Stimulated activated CD4-positive, alpha-beta T cell treated with anti-CD3 and anti-CD28 coated beads, Interleukin-4, amount 100 ng/mL, for 24 hours (primary cell): ENCODE data around the gene PLEKHG4B.
A peak's percentile ranks its signal among the peaks of the same experiment; 100 is the strongest.

Experiments
- DNase-seq: peaks from one replicate; pipeline ENCODE4 v3.0.0-alpha.2; 2020

Gene PLEKHG4B

GRCh38 chr5:139579-140442 is 47.8 kb downstream of the PLEKHG4B start:
- DNase-seq = no peak

- no peak for DNase-seq
Measured at GRCh38 chr5:140443-140829, 48.5 kb downstream of the PLEKHG4B start.

DNA sequence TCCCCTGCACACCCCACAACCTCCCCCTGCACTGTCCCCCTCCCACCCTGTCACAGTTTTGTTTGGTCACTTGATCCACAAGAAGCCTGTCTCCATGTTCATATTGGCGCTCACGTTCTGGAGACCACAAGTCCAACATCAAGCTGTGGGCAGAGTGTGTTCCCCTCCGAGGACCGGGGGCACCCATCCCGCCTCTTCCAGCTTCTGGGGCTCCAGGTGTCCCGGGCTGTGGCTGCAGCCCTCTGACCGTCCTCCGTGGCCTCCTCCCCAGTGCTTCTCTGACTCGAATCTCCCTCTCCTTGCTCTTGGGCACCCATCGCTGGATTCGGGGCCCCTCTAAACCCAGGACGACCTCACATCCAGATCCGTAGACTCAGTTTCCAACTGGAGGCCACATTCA is 49.2 kb downstream of the PLEKHG4B start:
- DNase-seq = no peak

DNA sequence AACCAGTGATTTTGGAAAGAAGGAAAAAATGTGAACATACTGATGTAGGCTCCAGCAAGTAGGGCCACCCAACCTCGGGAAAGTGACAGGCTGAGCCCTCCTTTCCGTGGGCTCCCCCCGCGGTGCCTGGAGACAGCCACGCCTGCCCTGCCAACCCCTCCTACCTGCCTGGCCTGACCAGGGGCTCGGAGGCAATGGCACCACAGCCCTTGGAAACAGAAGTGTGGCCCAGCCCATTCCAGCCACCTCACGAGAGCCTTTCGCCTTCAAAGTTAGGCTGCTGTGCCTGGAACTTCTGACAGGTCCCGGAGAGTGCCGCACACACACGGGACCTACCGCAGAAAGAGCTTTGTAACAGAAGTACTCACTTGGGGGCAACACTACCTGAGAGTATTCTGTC is 49.8 kb downstream of the PLEKHG4B start:
- no peak for DNase-seq

GRCh38 chr5:142246-142810 is 50.4 kb downstream of the PLEKHG4B start:
- no peak for DNase-seq

DNA sequence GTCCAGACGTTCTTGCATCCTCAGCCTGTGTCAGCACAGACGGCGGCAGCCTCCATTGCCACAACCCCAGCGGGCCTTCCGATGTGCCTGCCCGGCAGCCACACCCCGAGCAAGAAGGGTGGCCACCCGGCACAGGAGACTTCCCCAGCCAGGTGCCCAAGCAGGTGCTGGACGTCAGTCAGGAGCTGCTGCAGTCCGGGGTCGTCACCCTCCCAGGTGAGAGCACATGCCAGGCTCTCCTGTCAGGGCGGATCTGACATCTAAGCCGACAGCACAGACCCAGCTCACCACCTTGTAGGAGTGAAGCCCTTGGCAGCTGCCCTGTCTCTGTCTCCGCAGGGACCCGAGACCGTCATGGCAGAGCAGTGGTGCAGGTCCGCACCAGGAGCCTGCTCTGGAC is 51.1 kb downstream of the PLEKHG4B start:
- DNase-seq = no peak

DNA sequence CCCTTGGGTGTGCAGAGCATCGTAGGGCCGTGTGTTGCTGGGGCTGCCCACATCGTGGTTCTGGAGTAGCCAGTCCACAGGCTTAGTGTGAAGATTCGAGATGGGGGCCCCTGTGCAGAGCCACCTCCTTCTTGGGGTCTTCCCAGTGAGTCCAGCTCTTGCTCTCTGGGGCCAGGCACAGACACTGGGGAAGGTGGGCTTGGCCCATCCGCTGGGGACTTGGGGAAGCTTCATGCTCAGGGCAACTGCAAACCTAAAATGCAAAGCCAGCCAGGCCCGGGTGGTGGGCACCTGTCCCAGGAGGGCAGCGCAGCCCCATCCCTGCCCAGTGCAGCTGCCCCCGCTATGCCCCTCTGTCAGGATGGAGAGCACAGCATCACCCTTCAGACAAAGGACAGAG is 53.0 kb downstream of the PLEKHG4B start:
- no peak for DNase-seq

GRCh38 chr5:145585-146323 is 53.8 kb downstream of the PLEKHG4B start:
- no peak for DNase-seq

GRCh38 chr5:147751-148150 is 55.8 kb downstream of the PLEKHG4B start:
- DNase-seq = no peak

GRCh38 chr5:149745-150485 is 57.9 kb downstream of the PLEKHG4B start:
- no peak for DNase-seq

GRCh38 chr5:150746-151145 is 58.8 kb downstream of the PLEKHG4B start:
- DNase-seq = no peak

DNA sequence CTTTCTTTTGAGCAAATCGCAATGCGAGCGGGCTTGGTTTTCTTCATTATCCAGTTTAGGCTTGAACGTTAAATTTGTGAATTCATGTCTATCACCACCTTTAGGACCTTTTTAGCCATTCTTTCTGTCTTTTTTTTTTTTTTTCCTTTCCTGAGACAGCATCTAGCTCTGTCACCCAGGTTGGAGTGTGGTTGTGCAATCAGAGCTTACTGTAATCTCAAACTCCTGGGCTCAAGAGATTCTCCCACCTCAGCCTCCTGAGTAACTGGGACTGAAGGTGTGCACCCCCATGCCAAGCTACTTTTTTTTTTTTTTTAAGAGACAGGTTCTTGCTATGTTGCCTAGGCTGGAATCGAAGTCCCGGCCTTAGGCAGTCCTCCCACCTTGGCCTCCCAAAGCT is 60.1 kb downstream of the PLEKHG4B start:
- no peak for DNase-seq

DNA sequence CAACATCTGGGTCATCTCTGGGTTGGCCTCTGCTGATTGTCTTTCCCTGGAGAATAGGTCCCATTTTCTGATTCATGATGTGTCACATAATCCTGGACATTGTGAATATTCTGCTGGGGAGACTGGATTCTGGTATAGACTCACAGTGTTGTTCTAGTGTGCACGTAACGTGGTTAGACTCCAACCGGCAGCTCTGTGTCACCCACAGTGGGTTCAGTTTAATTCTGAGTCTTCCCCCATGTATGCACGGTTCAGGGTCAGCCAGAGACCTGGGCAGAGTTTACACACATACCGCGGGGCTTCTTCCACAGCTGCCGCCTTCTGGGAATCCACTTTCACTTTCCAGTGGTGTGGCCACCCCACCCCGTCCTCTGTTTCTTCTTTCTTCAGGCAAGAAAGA is 61.3 kb downstream of the PLEKHG4B start:
- no peak for DNase-seq

DNA sequence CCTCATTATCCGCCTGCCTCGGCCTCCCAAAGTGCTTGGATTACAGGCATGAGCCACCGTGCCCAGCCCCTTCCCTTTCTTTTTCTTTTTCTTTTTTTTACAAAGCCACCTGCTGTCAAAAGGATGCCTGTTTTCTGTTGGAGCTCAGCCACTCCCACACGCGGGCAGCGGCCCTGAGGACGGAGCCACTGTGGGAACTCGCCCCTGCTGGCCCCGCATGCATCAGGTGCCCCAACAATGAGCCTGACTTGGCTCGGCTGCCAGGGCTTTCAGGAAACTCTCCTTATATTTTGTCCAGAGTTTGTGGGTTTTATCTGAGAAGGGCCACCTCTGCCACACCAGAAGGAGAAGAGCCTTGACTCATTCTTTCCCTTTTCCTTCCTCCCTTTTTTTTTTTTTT is 62.3 kb downstream of the PLEKHG4B start:
- DNase-seq = no peak

GRCh38 chr5:154826-155225 is 62.9 kb downstream of the PLEKHG4B start:
- no peak for DNase-seq

DNA sequence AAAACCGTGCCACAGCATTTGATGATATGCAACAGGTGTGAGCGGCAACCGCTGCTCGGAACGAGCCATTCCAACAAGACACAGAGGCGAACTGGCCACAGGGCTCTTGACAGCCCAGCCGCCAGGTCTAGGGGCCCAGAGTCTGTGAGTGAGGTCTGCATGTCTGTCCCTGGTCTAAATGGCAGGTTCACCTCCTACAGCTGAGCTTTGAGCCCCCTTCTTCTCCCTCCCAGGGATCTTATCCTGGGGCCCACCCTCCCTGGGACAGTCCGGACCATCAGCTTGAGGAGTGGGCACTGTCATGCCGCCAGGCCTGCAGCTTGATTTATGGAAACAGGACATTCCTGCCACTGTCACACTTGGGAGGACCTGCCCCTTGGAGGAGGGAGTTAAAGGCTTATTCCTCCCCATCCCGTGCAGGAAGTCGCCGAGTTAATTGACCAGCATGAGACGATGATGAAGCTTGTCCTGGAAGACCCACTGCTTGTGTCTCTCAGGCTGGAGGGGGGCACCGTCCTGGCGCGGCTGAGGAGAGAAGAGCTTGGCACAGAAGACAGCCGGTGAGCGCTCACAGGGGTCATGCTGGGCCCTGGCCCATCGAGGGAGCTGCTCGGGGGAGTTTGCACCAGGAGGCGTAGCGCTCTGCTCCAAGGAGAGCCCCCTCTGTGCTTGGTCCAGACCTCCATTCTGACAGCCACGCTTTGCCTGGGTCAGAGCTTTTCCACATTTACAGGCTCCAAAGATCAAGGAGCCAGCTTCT is 63.9 kb downstream of the PLEKHG4B start:
- DNase-seq = peak; percentile 1

GRCh38 chr5:156411-157072 is 64.6 kb downstream of the PLEKHG4B start:
- DNase-seq = no peak

- no peak for DNase-seq
Measured at GRCh38 chr5:157126-157715, 65.3 kb downstream of the PLEKHG4B start.

DNA sequence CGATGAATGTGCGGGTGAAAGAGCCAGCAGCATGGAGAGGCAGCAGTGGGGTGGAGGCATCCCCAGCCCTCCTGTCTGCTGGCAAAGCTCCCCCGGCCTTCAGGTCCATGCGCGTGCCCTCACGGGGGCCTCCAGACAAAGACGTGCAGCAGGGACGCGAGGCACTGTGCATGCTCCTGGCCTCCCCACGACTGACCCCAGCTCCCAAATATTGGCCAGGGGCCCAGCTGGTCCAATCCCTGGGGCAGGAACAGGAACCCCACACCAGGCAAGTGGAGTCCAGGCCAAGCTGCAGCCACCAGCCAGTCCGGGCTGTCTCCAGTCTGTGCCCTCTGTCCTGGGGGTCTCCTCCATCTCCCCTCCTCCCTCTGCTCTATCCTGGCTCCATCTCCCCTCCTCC is 65.8 kb downstream of the PLEKHG4B start:
- no peak for DNase-seq

GRCh38 chr5:158807-159447 is 67.0 kb downstream of the PLEKHG4B start:
- no peak for DNase-seq
